GM12872 (cell line): ENCODE results near the gene MAGI2.

Source experiments
- CTCF ChIP-seq: IDR thresholded peaks from 3 replicates; pipeline ENCODE4 v1.5.1; 2011; ENCODE audit warnings: low read depth, mild to moderate bottlenecking, low read length, moderate library complexity; ENCODE audit not compliant: insufficient read depth

Gene MAGI2

GRCh38 chr7:78642751-78643150, 810.7 kb downstream of the MAGI2 start:
- no peak for TF ChIP-seq CTCF

DNA sequence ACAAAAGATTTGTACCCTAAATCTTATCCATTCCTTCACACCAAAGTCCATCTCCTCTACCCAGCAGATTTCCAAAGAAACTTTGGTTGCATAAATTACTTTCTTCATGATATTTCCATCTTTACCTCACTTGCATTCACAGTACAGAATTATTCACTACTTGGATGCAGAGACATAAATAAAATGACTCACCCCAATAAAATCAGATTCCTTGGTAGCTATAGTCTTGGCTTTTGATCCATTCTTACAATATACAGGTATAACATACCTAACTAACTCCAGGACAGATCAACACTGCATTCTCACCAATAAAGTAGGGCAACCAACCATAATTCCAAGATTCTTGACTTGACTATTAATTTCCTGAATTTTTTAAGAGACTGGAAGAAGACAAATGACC, 815.1 kb downstream of the MAGI2 start:
- TF ChIP-seq CTCF: no peak

GRCh38 chr7:78636727-78637126, 816.7 kb downstream of the MAGI2 start:
- TF ChIP-seq CTCF: no peak

DNA sequence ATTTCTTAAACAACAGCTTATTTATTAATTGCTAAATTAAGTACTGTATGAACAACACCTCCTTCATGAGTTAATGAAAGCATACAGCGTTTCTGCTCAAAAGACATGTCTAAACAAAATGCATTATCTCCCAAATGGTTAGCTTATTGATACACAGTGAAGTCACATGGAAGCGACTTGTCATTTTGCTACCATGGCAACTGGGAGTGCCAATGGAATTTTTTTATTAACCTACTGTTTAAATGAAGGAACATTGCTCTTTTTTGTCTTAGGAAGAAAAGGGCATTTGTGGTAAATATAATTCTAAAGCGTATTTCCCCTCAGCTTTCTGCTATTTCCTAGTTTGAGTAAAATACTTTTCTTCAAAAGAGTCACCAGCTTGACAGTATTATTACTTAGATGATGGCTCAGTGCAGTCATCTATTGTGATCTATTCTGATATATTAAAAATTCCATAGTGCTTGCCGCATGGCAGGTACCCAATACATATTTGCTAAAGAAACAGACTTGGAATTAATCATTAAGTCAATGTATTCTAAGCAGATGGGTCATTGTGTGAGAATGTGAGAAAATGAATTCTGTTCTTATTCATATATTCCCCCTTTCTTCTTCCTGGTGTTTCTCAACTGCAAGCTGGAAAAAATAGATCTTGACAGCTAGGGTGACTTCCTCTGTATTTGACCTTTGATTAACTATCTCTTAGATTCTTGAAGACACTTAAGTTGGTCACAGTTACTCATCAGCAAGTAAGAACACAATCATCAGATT, 818.3 kb downstream of the MAGI2 start:
- no peak for TF ChIP-seq CTCF

DNA sequence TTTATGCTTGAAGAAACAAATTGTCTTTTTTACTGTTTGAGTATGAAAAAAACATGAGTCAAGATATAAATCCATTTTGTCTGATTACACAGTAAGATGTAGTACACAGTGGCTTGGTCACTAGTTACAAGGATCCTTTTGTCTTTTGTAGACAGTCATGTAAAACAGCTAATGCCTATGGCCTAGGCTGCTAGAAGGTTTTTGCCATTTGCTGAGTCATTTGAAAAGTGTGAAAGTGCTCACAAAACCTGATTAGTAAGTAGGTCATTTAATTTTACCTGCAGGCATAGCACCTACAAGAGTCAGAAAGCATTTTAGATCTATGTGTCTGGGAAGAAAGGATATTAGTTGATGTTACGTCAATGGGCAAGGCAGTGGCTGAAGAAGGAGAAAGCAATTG, 819.4 kb downstream of the MAGI2 start:
- no peak for TF ChIP-seq CTCF

DNA sequence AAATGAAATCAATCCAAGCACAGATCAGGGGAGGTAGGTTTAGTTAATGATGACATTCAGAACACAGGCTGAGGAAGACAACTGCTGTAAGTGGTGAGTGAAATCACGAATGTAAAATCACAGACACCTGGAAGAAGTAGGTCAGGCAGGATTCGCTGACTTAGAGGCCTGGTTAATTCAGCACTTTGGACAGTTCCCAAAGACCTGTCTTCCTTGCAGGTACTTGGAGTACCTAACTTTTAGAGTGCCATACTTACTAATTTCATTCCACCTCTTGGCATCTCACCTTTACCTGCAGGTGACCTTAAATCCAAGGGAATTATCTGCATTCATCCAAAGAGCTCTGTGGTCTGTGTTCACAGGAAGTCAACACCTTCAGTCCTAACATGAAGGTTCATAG, 832.5 kb downstream of the MAGI2 start:
- TF ChIP-seq CTCF: no peak

GRCh38 chr7:78616539-78616938, 836.9 kb downstream of the MAGI2 start:
- TF ChIP-seq CTCF: no peak
